Measurements from ENCODE around the gene SLC13A2. TPM values are rescaled to one million over a fixed set of nuclear protein-coding genes. Genes with fewer than 3 reads are reported as not detected.

Gene SLC13A2
- total RNA-seq, 2 experiments from 2014 or later: not detected

GRCh38 chr17:28523186-28523585 is 49.7 kb downstream of the SLC13A2 start:
- DNase-seq: no peak
- Mint-ChIP-seq H3K27me3 (no peaks in the 10 kb centered on the region), H3K36me3 (ENCODE audit: low read depth) (no peaks in the 10 kb centered on the region), H3K27ac (no peak overlapping the region), H3K4me1 (ENCODE audit: low read depth) (no peaks in the 10 kb centered on the region), H3K4me3 (no peak overlapping the region), H3K9me3 (no peaks in the 10 kb centered on the region)
- TF ChIP-seq CTCF (IDR thresholded peaks at IDR 0.05): no peak
- ChIA-PET POLR2A (no interaction called here), CTCF (no interaction called here)
- intact Hi-C loops (cut with micrococcal nuclease): no loop called here
- no peak for ATAC-seq

GRCh38 chr17:28523876-28524275 is 50.4 kb downstream of the SLC13A2 start:
- ChIA-PET CTCF (no interaction called here), POLR2A (no interaction called here)
- Mint-ChIP-seq H3K4me3 (no peak overlapping the region), H3K4me1 (ENCODE audit: low read depth) (no peaks in the 10 kb centered on the region), H3K36me3 (ENCODE audit: low read depth) (no peaks in the 10 kb centered on the region), H3K27ac (no peak overlapping the region), H3K27me3 (no peaks in the 10 kb centered on the region), H3K9me3 (no peaks in the 10 kb centered on the region)
- TF ChIP-seq CTCF (IDR thresholded peaks at IDR 0.05): no peak
- ATAC-seq (no peak), DNase-seq (no peak)
- intact Hi-C loops (cut with micrococcal nuclease): no loop called here

GRCh38 chr17:28524476-28525424 is 51.3 kb downstream of the SLC13A2 start:
- ChIA-PET POLR2A (no interaction called here), CTCF (no interaction called here)
- TF ChIP-seq CTCF (IDR thresholded peaks at IDR 0.05): no peak
- H3K36me3 Mint-ChIP-seq (ENCODE audit: low read depth): no peaks in the 10 kb centered on the region
- ATAC-seq (no peak), DNase-seq (no peak)
- H3K27me3 Mint-ChIP-seq: no peaks in the 10 kb centered on the region
- H3K9me3 Mint-ChIP-seq: no peaks in the 10 kb centered on the region
- H3K27ac Mint-ChIP-seq: no peak overlapping the region
- H3K4me1 Mint-ChIP-seq (ENCODE audit: low read depth): no peaks in the 10 kb centered on the region
- no peak overlapping the region for H3K4me3 Mint-ChIP-seq
- intact Hi-C loops (cut with micrococcal nuclease): no loop called here

GRCh38 chr17:28526381-28526780 is 52.9 kb downstream of the SLC13A2 start:
- ChIA-PET CTCF (interaction anchor here (1.6 kb wide), 1 partner anchor 23 kb away, joined by 6 read pairs; no protein-coding TSS in a partner anchor), POLR2A (no interaction called here)
- H3K4me1 Mint-ChIP-seq (ENCODE audit: low read depth): no peaks in the 10 kb centered on the region
- H3K27ac Mint-ChIP-seq: no peak overlapping the region
- H3K9me3 Mint-ChIP-seq: no peaks in the 10 kb centered on the region
- ATAC-seq (no peak), DNase-seq (no peak)
- TF ChIP-seq CTCF (IDR thresholded peaks at IDR 0.05): no peak
- H3K4me3 Mint-ChIP-seq: no peak overlapping the region
- intact Hi-C loops (cut with micrococcal nuclease): no loop called here
- no peaks in the 10 kb centered on the region for H3K27me3 Mint-ChIP-seq
- H3K36me3 Mint-ChIP-seq (ENCODE audit: low read depth): no peaks in the 10 kb centered on the region

- POLR2A ChIA-PET: interaction anchor here (0.6 kb wide), 1 partner anchor 14 kb away, joined by 4 read pairs; no protein-coding TSS in a partner anchor
- TF ChIP-seq CTCF (IDR thresholded peaks at IDR 0.05): no peak
- CTCF ChIA-PET: no interaction called here
- DNase-seq (no peak), ATAC-seq (no peak)
- Mint-ChIP-seq H3K9me3 (no peaks in the 10 kb centered on the region), H3K27ac (no peak overlapping the region), H3K36me3 (ENCODE audit: low read depth) (no peaks in the 10 kb centered on the region), H3K27me3 (no peaks in the 10 kb centered on the region), H3K4me3 (no peak overlapping the region), H3K4me1 (ENCODE audit: low read depth) (no peaks in the 10 kb centered on the region)
- intact Hi-C loops (cut with micrococcal nuclease): no loop called here
These were observed 53.8 kb downstream of the SLC13A2 start for GRCh38 chr17:28527181-28527681.
